ENCODE measurements around the gene CCDC57.

GRCh38 chr17:82120148-82120547 lies 92.5 kb downstream of the CCDC57 start:
- TF ChIP-seq CTCF (IDR thresholded peaks at IDR 0.05; ENCODE audit: control extremely low read depth in 1 of 3, insufficient read depth in 1 of 3, low read depth in 1 of 3, low read length in 3 of 3) (no peak), SIRT6 (IDR thresholded peaks at IDR 0.05; ENCODE audit: low read length) (no peak), SRF (IDR thresholded peaks at IDR 0.05; ENCODE audit: low read depth, low read length) (no peak), USF2 (IDR thresholded peaks at IDR 0.05; ENCODE audit: low read length) (no peak), EGR1 (IDR thresholded peaks at IDR 0.05; ENCODE audit: borderline replicate concordance, low read depth, low read length) (no peak), E2F6 (IDR thresholded peaks at IDR 0.05) (no peak)
